ENCODE measurements around the gene MROH8. TPM values are rescaled to one million over a fixed set of nuclear protein-coding genes. Genes with fewer than 3 reads are reported as not detected.

MROH8 gene
- total RNA-seq, 1 experiment from 2014 or later, result 1.4 TPM

DNA sequence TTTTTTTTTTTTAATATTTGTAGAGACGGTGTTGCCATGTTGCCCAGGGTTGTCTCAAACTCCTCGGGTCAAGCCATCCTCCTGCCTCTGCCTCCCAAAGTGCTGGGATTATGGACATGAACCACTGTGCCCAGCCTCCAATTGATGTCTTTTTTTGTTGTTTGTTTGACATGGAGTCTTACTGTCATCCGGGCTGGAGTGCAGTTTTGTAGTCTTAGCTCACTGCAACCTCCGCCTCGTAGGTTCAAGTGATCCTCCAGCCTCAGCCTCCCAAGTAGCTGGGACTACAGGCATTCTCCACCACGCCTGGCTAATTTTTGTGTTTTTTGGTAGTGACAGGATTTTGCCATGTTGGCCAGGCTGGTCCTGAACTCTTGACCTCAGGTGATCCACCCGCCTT is 9.4 kb upstream of the MROH8 start:
- Mint-ChIP-seq H3K36me3 (ENCODE audit: insufficient read depth, unreplicated experiment) (peaks cover 68% of the 10 kb centered on the region), H3K27me3 (ENCODE audit: unreplicated experiment) (no peaks in the 10 kb centered on the region), H3K9me3 (ENCODE audit: low read depth, unreplicated experiment) (no peaks in the 10 kb centered on the region), H3K27ac (ENCODE audit: unreplicated experiment) (no peak overlapping the region), H3K4me1 (ENCODE audit: low read depth, unreplicated experiment) (peaks cover 41% of the 10 kb centered on the region), H3K4me3 (ENCODE audit: low read depth, unreplicated experiment) (no peak overlapping the region)
- CTCF ChIA-PET, result interaction anchor here (1.2 kb wide), 1 partner anchor 10 kb away, joined by 3 read pairs; the partner anchor contains the start of genes MROH8 and RPN2
- BruUV-seq (replicated peaks), result no TSS peak
- intact Hi-C loops (cut with micrococcal nuclease; ENCODE audit: unreplicated experiment), result no loop called here
- TF ChIP-seq, protein P1, sequence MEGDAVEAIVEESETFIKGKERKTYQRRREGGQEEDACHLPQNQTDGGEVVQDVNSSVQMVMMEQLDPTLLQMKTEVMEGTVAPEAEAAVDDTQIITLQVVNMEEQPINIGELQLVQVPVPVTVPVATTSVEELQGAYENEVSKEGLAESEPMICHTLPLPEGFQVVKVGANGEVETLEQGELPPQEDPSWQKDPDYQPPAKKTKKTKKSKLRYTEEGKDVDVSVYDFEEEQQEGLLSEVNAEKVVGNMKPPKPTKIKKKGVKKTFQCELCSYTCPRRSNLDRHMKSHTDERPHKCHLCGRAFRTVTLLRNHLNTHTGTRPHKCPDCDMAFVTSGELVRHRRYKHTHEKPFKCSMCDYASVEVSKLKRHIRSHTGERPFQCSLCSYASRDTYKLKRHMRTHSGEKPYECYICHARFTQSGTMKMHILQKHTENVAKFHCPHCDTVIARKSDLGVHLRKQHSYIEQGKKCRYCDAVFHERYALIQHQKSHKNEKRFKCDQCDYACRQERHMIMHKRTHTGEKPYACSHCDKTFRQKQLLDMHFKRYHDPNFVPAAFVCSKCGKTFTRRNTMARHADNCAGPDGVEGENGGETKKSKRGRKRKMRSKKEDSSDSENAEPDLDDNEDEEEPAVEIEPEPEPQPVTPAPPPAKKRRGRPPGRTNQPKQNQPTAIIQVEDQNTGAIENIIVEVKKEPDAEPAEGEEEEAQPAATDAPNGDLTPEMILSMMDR (IDR thresholded peaks at IDR 0.05; ENCODE audit: unreplicated experiment), result no peak
- DNase-seq, result no peak

DNA sequence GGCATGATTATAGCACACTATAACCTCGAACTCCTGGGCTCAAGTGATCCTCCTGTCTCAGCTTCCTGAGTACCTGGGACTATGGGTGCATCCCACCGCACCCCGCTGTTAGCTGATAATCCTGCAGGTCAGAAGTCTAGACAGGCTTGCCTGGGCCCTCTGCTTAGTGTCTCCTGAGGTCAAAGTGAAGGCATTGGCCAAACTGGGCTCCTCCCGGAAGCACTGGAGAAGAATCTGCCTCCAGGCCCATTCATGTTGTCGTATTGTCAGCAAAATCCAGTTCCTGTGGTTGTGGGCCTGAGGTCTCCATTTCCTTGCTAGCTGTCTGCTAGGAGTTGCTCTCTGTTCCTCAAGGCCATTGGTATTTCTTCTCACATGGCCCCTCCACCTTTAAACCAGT is 6.3 kb upstream of the MROH8 start:
- DNase-seq, result no peak
- no TSS peak for BruUV-seq (replicated peaks)
- no peak overlapping the region for H3K27ac Mint-ChIP-seq (ENCODE audit: unreplicated experiment)
- intact Hi-C loops (cut with micrococcal nuclease; ENCODE audit: unreplicated experiment), result no loop called here
- peaks cover 83% of the 10 kb centered on the region for H3K36me3 Mint-ChIP-seq (ENCODE audit: insufficient read depth, unreplicated experiment)
- H3K27me3 Mint-ChIP-seq (ENCODE audit: unreplicated experiment), result no peaks in the 10 kb centered on the region
- no peak overlapping the region for H3K4me3 Mint-ChIP-seq (ENCODE audit: low read depth, unreplicated experiment)
- CTCF ChIA-PET, result no interaction called here
- H3K4me1 Mint-ChIP-seq (ENCODE audit: low read depth, unreplicated experiment), result peaks cover 44% of the 10 kb centered on the region
- no peaks in the 10 kb centered on the region for H3K9me3 Mint-ChIP-seq (ENCODE audit: low read depth, unreplicated experiment)
- TF ChIP-seq, protein P1 (IDR thresholded peaks at IDR 0.05; ENCODE audit: unreplicated experiment), result no peak

DNA sequence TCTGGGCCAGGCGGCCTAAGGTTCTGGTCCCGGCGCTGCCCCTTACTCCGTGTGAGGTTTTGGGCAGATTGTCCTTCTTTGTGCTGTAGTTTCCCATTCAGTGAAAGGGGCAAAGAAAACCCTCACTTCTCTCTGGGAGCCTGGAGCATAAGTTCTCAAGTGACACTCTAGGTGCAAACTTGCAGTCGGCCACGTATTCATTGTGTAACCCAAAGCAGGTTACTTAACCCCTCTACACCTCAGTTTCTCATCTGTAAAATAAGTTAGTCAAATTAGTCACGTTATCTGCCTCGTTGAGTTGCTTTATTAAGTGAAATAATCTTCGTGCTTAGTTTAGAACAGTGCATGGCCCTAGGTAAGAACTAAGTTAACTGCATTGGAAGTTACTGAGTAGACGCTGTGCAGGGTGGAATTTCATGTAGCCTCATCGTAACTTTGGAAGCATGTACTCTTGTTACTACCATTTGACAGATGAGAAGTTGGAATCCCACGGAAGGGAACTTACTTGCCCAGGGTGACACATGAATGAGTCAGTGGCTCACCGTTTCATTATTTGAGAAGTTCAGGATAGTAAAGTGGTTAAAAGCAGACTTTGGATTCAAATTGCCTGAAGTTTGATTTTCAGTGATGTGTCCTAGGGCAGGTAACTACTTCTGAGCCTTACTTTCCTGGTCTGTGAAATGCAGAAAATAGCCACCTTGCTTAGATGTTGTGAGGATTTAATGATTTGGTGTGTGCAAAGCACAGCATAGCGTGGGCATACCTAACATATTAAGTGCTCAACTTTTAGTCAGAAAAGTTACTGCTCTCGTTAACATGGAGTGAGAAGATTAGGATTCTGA is 556 bp upstream of the MROH8 start:
- peak overlapping the region; percentile 100 for H3K27ac Mint-ChIP-seq (ENCODE audit: unreplicated experiment)
- peaks cover 63% of the 10 kb centered on the region for H3K36me3 Mint-ChIP-seq (ENCODE audit: insufficient read depth, unreplicated experiment)
- TF ChIP-seq, protein P1 (IDR thresholded peaks at IDR 0.05; ENCODE audit: unreplicated experiment), result no peak
- DNase-seq, result no peak
- peaks cover 36% of the 10 kb centered on the region for H3K4me1 Mint-ChIP-seq (ENCODE audit: low read depth, unreplicated experiment)
- CTCF ChIA-PET, result interaction anchor here (2.0 to 2.5 kb wide), 3 partner anchors 12 to 85 kb away, joined by 10 to 19 read pairs (median 10); partner anchors contain the start of gene RBL1
- no peaks in the 10 kb centered on the region for H3K27me3 Mint-ChIP-seq (ENCODE audit: unreplicated experiment)
- BruUV-seq (replicated peaks), result TSS peak; percentile 56
- intact Hi-C loops (cut with micrococcal nuclease; ENCODE audit: unreplicated experiment), result loop anchor here (5.0 kb wide), 1 partner anchor 83 kb away; the partner anchor contains the start of gene RBL1
- peak overlapping the region; percentile 77 for H3K4me3 Mint-ChIP-seq (ENCODE audit: low read depth, unreplicated experiment)
- no peaks in the 10 kb centered on the region for H3K9me3 Mint-ChIP-seq (ENCODE audit: low read depth, unreplicated experiment)

DNA sequence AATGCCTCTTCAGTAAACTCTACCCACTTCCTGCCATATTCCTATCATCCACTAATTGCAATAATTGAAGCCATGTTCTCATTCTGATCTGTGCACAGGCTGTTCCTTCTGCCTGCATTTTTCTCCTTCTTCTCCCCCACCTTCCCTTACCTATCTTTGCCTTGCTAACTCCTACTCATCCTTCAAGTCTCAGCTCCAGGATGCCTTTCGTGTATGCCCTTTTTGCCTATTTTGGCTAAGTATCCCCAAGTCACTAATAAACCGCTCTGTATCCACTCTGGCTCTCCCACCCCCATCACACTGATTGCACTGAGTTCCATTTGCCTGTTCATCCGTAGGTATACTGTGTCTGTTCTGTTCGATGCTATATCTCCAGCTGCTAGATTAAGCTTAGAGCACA is 6.5 kb downstream of the MROH8 start:
- Mint-ChIP-seq H3K4me1 (ENCODE audit: low read depth, unreplicated experiment) (no peaks in the 10 kb centered on the region), H3K36me3 (ENCODE audit: insufficient read depth, unreplicated experiment) (peaks cover under 1% of the 10 kb centered on the region), H3K27me3 (ENCODE audit: unreplicated experiment) (no peaks in the 10 kb centered on the region), H3K9me3 (ENCODE audit: low read depth, unreplicated experiment) (no peaks in the 10 kb centered on the region), H3K27ac (ENCODE audit: unreplicated experiment) (no peak overlapping the region), H3K4me3 (ENCODE audit: low read depth, unreplicated experiment) (no peak overlapping the region)
- CTCF ChIA-PET, result no interaction called here
- TF ChIP-seq, protein P1 (IDR thresholded peaks at IDR 0.05; ENCODE audit: unreplicated experiment), result no peak
- no TSS peak for BruUV-seq (replicated peaks)
- no peak for DNase-seq
- intact Hi-C loops (cut with micrococcal nuclease; ENCODE audit: unreplicated experiment), result no loop called here
